H1 (cell line): ENCODE results near the gene CUEDC2. TPM values are rescaled to one million over a fixed set of nuclear protein-coding genes. Genes with fewer than 3 reads are reported as not detected.

ENCODE experiments used
- CREB1 ChIP-seq: IDR thresholded peaks from 2 replicates; pipeline ENCODE4 v1.6.1; 2012; ENCODE audit warnings: inconsistent platforms
- EZH2 ChIP-seq: fragments of 200-600 bp; sonication (generic); IDR thresholded peaks from 2 replicates; pipeline ENCODE4 v1.7.1; 2012; ENCODE audit warnings: low read depth, mild to moderate bottlenecking, moderate library complexity, low read length, inconsistent platforms; ENCODE audit not compliant: severe bottlenecking
- JUND ChIP-seq: IDR thresholded peaks from 2 replicates; pipeline ENCODE4 v1.6.1; 2011; ENCODE audit warnings: mild to moderate bottlenecking, improper control_type of control experiment, low read length
- SIN3A ChIP-seq, 2 experiments: IDR thresholded peaks in 1 of 2; conservative IDR thresholded peaks in 1 of 2; 2 replicates each; pipeline ENCODE4 v1.6.1; 2011 to 2012; ENCODE audit warnings: low read length in 2 of 2, improper control_type of control experiment in 1 of 2, low read depth in 1 of 2, mild to moderate bottlenecking in 1 of 2
- SP1 ChIP-seq: IDR thresholded peaks from 2 replicates; pipeline ENCODE4 v1.6.1; 2011; ENCODE audit warnings: low read depth, low read length
- SP2 ChIP-seq: IDR thresholded peaks from 2 replicates; pipeline ENCODE4 v1.6.1; 2012; ENCODE audit warnings: mild to moderate bottlenecking, low read length, inconsistent platforms
- SRF ChIP-seq: IDR thresholded peaks from 2 replicates; pipeline ENCODE4 v1.6.1; 2011; ENCODE audit warnings: mild to moderate bottlenecking, low read depth, low read length, moderate library complexity
- TCF12 ChIP-seq: IDR thresholded peaks from 2 replicates; pipeline ENCODE4 v1.6.1; 2011; ENCODE audit warnings: low read depth, mild to moderate bottlenecking, low read length
- polyA plus RNA-seq, 7 experiments: library from polyadenylated mRNA; depleted of rRNA in 3 of 7; stranded (reverse) in 5 of 7; unstranded in 2 of 7; fragments of >200 nt in 5 of 7; fragments of 200-250 nt in 2 of 7; gene quantifications; 1 replicate in 5 of 7; 2 replicates in 1 of 7; 4 replicates in 1 of 7; pipeline versions ENCODE4 v1.2.1 to v1.2.3, GENCODE V29; 2011 to 2013; ENCODE audit warnings: missing spikeins in 2 of 7, mixed read lengths in 2 of 7
- total RNA-seq: library from RNA; stranded (reverse); fragmentation: NEBNext Ultra II Directional; extraction: Animal tissue kit (Norgen Biotek cat#: 25700); gene quantifications from 2 replicates; pipeline ENCODE4 v1.2.1, GENCODE V29; 2021
- TF ChIP-seq, protein P1 (sequence below): IDR thresholded peaks from 2 replicates; pipeline ENCODE4 v1.6.1; 2012; ENCODE audit warnings: inconsistent platforms

Gene CUEDC2
- total and polyA plus RNA-seq, 2 of the 8 experiments (the other 6 are each of a cell fraction or from before 2014, with no cell fraction given) = 41.7 to 55.2 TPM

DNA sequence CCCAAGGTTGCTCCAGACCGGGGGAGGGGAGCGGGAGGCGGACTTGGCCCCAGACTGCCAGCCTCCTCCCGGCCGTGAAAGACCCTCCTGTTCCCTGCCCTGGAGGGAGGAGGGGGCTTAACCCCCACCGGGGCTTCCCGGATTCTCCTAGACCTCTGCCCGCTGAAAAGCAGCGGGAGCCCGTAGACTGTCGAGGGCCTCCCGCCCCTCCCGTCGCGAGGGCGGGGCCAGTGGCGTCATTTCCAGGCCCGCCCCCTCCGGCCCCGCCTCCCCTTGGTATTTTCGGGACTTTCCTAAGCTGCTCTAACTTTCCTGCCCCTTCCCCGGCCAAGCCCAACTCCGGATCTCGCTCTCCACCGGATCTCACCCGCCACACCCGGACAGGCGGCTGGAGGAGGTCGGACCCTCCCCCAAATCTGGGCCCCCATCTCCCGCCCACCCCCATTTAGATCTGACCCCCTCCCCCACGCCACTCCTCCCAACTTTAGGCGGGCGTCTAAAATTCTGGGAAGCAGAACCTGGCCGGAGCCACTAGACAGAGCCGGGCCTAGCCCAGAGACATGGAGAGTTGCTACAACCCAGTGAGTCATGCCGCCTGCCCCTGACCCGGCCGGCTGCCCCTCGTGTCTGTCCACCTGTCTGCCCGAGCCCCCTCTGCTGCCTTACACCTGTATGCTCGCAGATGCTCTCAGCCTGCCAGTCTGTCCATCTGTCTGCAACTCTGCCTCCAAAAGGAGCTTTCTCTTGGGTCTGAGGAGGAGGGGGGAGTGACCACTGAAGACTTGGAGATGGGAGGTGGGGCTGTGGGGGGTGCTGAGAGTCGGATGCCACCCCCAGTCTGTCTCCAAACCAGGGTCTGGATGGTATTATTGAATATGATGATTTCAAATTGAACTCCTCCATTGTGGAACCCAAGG, 36.7 kb downstream of the CUEDC2 start, which contains the start of gene NFKB2 (continued):
- TF ChIP-seq SP2 = no peak
- no peak; a peak in 1 of 4 replicates for TF ChIP-seq SIN3A (conservative IDR thresholded peaks at IDR 0.05 in 1 of 2, IDR thresholded peaks at IDR 0.05 in 1 of 2; ENCODE audit: low read depth in 1 of 2, low read length in 2 of 2)
- no peak for TF ChIP-seq JUND
- TF ChIP-seq TCF12 = no peak
- peak; percentile 96 for TF ChIP-seq SP1
- TF ChIP-seq, protein P1, sequence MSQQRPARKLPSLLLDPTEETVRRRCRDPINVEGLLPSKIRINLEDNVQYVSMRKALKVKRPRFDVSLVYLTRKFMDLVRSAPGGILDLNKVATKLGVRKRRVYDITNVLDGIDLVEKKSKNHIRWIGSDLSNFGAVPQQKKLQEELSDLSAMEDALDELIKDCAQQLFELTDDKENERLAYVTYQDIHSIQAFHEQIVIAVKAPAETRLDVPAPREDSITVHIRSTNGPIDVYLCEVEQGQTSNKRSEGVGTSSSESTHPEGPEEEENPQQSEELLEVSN = no peak
- peak; percentile 94 for TF ChIP-seq CREB1
- no peak for TF ChIP-seq SRF
- no peak for TF ChIP-seq EZH2
